HG03039 (cell line): ENCODE results near the gene PYM1.
"Not testable (repeated sequence)": the region's sequence is repeated elsewhere in the genome, so short reads cannot be mapped to it uniquely, and the experiment has no call there.

ENCODE experiments used
- ATAC-seq: cut with Tn5 transposase; IDR thresholded peaks from one replicate; pipeline ENCODE4 v1.9.1; 2021; ENCODE audit warnings: mild to moderate bottlenecking, moderate library complexity; ENCODE audit not compliant: unreplicated experiment

Gene PYM1

GRCh38 chr12:55940065-55940732 is 12.5 kb upstream of the PYM1 start:
- peak; percentile 84 for ATAC-seq

DNA sequence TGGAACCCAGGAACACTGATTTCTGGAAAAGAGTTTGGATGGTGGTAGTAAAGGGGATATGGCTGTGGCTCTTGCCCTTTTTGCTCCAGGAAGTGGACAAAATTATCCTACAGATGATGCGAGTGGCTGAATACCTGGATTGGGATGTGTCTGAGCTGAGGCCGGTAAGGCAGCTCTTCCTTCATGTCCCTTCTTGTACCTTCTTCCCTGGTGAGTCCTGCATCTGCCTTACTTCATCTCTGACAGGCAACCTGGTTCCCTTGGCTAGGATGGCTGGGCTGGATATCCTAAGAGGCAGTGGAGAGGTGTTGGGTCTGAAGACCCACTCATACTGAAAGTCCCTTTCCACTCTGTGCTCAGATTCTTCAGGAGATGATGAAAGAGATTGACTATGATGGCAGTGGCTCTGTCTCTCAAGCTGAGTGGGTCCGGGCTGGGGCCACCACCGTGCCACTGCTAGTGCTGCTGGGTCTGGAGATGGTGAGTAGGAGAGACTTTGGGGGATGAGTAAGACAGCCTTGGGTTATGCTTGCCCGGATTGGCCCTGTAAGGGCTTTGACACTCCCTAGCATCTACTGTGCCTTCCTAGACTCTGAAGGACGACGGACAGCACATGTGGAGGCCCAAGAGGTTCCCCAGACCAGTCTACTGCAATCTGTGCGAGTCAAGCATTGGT is 11.3 kb upstream of the PYM1 start:
- no peak for ATAC-seq

DNA sequence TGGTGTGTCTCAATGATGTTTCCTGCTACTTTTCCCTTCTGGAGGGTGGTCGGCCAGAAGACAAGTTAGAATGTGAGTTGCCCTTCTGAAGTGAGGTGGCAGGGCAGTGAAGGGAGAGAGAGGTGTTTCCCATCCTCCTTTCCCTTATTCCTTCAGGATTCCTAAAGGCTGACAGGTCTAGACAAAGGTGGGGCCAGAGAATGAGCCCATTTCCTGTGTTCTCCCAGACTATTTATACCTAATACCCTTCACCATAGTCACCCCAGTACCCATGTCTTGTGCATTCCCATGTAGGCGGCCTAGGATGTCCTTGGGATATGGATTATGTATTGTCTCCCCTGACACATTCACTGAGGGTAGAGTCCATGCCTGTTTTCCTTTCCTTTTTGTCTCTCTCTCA is 10.3 kb upstream of the PYM1 start:
- no peak for ATAC-seq

- ATAC-seq = no peak
These were observed 8.1 kb upstream of the PYM1 start for GRCh38 chr12:55935738-55936151.

GRCh38 chr12:55934773-55935172 is 7.1 kb upstream of the PYM1 start:
- no peak for ATAC-seq

- no peak for ATAC-seq
These were observed 6.4 kb upstream of the PYM1 start for GRCh38 chr12:55933799-55934742.

DNA sequence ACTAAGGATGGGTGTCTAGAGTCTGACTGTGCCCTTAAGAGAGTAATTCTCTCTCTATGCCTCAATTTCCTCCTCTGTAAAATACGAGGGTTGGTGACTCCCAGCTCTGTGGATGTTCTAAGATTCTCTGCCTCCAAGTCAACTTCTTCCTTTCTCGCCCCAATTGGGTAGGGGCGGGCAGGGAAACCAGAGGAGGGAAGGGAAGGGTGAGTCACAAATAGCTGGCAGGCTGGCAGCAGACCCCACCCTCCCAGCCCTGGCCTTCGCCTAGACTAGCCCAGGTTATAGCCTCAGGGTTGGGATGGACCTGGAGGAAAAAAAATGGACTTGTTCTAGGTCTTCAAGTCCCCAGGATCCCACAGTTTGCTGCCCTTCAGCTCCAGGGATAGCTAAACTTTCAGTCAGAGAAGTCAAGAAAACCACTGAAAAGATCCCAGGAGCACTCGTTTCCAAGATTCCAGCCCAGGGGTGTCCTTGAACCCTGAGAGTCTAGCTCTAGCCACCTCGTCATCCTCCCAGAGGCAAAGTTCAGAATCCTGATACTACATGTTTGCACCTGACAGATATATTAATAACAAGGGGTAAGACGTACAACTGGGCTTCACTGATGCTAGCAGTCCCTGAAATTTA is 5.6 kb upstream of the PYM1 start:
- no peak for ATAC-seq

DNA sequence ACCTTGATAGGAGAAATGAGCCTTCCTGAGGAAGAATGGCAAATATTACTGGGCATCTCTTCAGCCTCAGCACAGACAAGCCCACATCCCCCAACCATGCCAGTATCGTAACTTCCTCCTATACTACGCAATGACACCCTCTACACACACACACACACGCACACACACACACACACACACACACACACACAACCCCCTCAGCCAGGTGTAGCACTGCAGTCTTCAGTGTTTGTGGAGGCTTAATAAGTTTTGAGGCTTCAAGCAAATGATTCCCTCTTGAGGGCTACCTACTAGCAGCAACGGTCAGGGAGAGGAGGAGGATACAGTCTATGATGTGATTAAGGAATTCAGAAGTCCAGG is 4.8 kb upstream of the PYM1 start:
- no peak for ATAC-seq

GRCh38 chr12:55931780-55932550 is 4.3 kb upstream of the PYM1 start:
- no peak for ATAC-seq

GRCh38 chr12:55931317-55931779 is 3.7 kb upstream of the PYM1 start:
- no peak for ATAC-seq

- no peak for ATAC-seq
These were observed 3.1 kb upstream of the PYM1 start, which contains the start of gene DGKA for GRCh38 chr12:55930771-55931316. Gene DGKA, plus strand, starts transcription at chr12:55931162. Its CDS starts 5,342 bp downstream, at chr12:55936504.

GRCh38 chr12:55929306-55929791 is 1.7 kb upstream of the PYM1 start:
- no peak for ATAC-seq

- ATAC-seq = peak; percentile 40
These were observed 731 bp downstream of the PYM1 start for GRCh38 chr12:55926738-55927587.

DNA sequence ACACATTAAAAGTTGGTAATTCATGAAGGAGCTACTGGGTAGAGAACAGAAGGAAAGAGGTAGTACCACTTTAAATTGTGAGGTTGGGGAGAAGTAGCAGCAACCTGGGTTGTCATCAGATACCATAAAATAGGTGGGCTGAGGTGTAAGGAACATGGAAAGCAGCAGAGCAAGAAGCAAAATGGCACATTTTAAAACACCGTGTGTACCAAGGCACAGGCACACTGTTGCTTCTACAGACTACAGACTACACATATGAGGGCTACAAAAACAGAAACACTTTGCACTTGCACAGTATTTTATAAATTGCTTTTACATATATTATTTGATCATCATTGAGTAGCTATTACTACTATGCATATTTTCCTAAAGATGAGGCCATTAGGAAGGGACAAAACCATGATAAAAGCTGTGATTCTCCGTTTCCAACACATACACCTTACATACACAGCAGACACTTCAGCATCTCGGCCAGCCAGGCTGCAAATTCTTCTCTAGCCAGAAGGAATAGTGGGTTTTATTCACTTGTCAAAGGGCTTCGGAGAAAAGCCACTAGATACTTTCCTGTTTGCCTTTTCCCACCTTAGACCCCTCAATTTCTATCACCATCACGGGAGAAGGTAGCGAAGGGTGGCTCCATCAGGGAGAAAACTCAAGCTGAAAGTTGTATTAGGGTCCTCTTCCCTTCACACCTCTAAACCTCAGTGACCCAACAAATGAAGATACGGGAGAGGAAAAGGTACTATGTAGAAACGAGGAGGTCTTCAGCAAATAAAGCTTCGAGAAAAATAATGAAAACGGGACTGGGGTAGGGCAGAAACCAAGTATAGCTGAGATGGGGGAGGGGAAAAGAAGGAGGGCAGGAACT is 1.6 kb downstream of the PYM1 start:
- no peak for ATAC-seq

- ATAC-seq = no peak
These were observed 2.3 kb downstream of the PYM1 start for GRCh38 chr12:55925371-55925770.

GRCh38 chr12:55923648-55924047 is 4.0 kb downstream of the PYM1 start:
- ATAC-seq = not testable (repeated sequence)

DNA sequence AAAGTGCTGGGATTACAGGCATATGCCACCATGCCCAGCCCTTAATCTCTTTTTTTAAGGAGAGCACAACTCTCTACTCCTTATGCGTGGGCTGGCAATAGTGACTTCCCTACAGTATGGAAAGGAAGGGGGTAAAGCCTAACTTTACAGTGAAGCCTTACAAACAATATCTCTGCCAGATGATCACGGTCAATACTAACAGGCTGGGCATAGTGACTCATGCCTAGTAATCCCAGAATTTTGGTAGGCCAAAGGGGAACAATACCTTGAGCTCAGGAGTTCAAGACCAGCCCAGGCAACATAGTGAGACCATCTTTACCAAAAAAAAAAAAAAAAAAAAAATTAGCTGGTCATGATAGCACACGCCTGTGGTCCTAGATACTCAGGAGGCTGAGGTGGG is 5.6 kb downstream of the PYM1 start:
- ATAC-seq = no peak

- ATAC-seq = not testable (repeated sequence)
These were observed 8.7 kb downstream of the PYM1 start for GRCh38 chr12:55919032-55919431.
